ENCODE data around the gene LRIG1.

The LRIG1 gene

DNA sequence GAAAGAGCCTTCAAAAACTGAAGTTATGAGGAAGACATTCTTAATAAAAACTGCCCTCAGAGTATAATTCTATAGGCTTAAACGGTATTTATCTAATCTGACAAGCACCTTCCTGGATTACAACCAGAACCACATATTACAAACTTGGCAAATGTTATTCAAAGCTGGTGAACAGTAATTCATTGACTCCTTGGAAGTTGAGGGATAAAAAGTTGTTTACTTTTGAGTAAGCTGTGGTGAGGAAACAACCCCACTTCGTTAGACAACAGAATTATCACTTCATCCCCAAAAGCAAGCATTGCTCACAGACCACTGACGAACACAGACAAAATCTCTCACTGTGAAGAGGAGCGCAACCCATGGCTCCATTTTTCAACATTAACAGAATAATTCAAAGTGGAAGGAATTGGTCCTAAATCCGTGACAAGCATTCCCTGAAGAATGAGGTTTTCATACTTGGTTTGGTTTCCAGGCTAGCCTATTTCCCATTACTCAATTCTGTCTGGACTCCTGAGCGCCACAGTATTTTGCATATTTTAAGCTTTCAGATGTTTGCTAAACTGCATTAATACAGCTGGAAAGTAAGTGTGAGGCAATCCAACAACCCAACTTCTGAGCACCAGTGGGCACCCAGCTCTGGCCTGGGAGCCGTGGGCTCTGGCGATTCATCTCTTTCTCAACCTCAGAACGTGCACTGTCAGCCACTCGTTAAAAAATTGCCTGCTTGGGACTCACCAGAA is 32.7 kb downstream of the LRIG1 start:
- DNase-seq (ENCODE audit: low read depth): no peak

DNA sequence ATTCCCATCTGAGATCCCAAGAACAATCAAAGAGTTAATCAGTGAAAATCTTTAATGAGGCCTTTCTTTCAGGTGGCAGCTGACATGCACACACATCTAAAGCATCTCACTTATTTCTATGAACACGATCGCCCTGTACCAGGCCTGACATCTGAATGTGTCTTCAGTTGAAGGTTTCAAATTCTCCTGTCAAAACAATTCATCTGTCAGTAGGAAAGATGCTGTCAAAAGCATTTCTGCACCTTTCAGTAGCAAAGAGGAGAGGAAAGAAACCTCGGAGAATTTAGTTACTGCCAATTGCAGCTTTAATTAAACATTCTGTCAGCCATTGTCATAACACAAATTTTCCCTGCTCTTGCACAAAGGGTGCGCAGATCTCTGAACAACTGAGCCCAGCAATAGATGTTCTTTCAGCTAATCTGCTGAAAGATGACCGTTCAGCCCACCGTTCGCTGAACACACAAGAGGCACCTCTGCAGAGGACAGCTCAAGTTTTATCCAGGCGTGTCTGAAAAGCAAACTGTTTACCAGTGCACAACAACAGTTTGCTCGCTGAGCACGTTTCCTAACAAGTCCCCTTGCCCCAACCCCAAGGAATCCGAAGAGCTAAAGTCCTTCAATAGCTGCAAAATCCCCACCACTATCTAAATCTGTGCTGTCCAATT is 34.1 kb downstream of the LRIG1 start:
- no peak for DNase-seq (ENCODE audit: low read depth)

DNA sequence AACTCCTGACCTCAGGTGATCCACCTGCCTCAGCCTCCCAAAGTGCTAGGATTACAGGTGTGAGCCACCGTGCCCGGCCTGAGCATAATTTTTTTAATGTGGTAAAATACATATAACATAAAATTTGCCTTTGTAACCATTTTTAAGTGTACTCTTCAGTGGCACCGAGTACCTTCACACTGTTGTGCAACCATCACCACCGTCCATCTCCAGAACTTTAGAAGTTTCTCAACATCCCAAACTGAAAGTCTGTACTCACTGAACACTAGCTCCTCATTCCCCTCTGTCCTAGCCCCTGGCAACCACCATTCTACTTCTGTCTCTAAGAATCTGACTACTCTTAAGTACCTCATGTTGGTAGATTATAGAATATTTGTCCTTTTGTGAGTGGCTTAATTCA is 35.2 kb downstream of the LRIG1 start:
- no peak for DNase-seq (ENCODE audit: low read depth)

DNA sequence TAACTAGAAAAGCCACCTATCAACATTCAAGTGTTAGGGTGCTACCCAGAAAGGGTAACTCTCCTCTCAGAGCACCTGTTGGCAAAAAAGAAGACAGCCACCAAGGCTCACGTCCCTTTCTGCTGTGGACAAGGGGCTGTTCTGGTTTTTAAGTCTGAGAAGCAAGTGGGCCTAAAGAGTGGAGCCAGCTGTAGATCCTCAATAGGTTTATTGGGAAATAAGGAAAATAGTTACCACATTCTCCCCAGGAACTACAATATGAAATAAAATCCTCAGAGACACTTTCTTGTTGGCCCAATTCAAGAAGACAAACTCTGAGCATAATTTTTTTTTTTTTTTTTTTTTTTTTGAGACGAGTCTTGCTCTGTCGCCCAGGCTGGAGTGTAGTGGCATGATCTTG is 35.8 kb downstream of the LRIG1 start:
- no peak for DNase-seq (ENCODE audit: low read depth)

DNA sequence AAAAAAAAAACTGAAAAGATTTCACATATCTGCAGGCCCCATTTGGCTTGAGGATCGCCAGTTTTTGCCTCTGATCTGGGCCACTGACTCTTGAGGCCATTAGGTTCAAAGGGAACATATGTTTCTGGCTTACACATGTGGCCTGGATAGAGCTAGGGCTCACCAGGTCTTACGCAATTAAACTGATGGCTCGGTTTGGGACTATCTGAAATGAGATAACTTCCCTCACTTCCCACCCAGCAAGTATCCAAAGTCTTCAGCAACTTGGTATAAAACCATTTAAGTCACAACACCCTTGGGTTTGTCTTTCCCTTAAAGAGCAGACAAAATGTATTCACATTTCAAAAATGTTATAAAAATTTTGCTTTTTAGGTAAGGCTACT is 36.3 kb downstream of the LRIG1 start:
- DNase-seq (ENCODE audit: low read depth): no peak

DNA sequence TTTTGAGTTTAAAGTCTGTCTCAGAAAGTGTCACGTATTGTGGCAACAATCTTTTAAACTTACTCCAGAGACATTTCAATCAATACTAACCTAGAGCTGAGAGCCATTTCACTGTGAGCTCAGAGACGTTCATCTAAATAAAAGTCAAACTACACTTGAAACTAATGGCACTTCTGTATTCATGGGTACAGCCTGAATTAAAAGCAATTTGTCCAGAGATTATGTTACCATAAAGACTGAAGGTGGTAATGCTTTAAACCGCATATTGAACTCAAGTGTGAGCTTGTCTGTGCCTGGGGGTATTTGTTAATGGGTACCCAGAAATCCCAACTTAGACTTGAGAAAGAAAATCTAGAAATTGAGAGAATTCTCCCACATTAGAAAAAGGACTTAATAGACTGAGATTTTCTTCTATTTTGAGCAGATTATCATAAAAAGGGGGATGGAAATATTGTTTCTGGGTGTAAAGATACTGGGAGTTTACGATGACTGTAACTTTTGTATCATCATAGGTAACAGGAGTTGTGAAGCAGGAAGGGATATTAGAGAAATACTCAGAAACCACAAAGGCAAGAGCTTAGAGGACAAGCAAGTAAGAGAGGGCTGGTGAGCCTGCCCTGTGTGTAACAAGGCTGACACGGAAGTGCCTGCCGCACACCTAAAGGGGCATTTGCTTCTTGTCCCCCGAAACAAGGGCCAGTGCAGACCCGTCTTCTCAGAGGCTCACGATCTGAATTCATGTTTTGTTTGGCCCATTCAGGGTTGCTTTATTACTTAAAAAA is 36.9 kb downstream of the LRIG1 start:
- no peak for DNase-seq (ENCODE audit: low read depth)

DNA sequence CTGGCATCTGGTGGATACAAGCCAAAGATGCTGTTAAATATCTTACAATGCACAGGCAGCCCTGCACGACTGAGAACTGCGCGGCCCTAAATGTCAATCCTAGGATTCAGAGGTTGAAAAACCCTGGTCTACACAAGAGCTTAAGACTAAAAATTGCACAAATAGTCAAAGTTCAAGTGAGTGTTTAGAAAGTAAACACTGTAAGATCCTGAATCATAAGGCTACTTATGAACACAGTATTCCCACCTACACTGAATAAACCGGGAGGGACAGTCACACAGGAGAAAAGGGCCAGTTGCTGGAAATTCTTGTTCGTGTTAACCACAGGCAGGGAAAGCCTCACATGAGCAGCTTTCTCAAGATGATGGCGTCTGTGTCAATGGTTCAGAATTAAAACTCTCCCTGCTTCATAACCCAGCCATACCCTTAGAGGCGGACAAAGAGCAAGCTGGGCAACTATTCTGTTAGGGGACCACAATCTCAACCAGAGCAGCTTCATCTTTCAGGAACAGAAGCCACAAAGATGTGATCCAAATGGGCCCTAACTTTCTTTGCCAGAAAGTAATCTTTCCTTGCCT is 37.7 kb downstream of the LRIG1 start:
- no peak for DNase-seq (ENCODE audit: low read depth)

DNA sequence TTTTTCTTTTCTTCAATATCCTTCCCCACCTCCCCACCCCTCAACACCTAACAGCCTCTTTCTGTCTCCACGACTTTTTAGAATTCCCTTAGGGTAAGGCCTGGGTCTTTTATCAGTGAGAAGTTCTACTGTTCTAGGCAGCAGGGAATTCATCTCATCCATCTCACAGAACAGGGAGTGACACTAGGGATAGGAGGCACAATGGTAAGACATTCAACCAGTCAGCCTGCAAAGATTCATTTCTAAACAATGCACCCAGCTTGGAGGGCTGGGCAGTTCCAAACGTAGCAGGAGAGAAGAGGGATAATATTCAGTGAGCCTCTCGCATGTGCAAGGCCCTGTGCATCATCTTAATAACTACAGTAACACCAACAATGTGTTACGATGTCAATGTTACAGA is 43.6 kb downstream of the LRIG1 start:
- no peak for DNase-seq (ENCODE audit: low read depth)

DNA sequence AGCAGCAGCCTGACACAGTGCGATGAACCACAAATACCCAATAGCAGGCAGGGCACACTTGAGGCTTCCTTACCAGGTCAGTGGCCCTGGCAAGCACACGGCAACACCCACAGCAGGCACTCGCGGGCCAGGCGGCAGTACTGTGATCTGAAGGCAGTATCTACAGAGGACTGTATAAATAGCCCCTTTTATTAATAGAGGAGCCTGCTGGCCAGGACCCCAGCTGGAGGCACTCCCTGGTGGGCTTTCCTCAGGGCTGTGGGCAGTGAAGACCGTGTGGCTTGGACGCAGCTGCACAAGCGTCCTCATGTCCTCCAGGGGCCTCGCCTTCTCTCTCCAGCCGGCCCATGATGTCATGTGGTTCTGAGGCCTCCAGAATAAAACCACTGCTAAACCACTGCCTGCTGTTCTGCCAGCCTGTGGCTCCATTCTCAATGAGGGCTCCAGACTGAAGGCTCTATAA is 44.1 kb downstream of the LRIG1 start:
- DNase-seq (ENCODE audit: low read depth): no peak

DNA sequence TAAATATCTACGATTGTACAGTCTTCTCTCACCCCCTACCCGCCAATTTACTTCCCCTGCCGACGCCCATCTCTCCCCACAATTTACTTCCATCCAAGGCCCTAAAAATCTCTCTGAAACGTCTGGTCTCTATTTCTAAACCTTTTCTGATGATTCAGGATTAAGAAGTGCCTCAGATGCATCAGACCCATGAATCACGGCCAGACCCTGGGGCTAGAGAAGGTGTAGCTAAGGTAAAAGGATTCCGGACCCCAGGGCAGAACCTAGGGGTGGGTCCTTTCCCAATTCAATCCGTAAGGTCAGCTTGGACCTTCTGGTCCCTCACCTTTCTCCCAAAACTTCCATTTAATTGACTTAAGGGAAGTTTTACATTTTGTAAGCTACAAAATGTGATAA is 46.4 kb downstream of the LRIG1 start:
- no peak for DNase-seq (ENCODE audit: low read depth)

DNA sequence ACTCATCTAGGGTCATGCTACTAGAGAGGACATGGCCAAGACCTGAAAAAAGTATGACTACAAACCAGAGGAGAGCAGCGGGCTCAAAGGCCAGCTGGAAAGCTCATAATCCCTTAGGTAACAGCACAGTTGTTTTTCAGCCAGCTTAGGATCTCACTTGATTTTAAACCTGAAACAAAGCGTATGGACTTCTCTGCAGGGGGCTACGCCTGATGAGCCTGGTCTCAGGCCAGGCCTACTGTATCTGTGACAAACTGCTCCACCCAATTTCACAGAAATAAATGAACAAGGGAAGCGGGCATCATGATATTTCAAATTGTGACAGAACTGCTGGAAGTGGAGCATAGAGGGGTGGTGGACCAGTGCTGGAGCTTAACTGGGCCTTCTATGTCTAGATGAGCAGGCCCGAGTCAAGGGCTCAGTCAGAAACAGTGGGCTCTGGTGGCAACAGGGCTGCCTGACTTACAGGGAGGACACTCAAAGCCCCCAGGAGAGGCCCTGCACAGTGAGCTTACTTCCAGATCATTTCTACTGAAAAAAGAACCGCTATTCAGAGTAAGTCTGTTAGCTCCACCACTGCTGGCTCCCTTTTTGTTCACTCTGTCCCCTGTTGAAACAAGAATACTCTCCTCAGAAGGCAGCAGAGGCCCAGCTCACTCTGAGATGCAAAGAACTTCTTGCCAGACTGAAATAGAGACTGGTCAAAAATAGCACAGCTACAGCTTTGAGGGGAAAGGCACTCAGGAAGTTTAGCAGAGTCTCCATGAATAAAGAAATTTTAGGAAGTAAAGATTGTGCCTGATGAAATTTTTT is 47.0 kb downstream of the LRIG1 start:
- no peak for DNase-seq (ENCODE audit: low read depth)

DNA sequence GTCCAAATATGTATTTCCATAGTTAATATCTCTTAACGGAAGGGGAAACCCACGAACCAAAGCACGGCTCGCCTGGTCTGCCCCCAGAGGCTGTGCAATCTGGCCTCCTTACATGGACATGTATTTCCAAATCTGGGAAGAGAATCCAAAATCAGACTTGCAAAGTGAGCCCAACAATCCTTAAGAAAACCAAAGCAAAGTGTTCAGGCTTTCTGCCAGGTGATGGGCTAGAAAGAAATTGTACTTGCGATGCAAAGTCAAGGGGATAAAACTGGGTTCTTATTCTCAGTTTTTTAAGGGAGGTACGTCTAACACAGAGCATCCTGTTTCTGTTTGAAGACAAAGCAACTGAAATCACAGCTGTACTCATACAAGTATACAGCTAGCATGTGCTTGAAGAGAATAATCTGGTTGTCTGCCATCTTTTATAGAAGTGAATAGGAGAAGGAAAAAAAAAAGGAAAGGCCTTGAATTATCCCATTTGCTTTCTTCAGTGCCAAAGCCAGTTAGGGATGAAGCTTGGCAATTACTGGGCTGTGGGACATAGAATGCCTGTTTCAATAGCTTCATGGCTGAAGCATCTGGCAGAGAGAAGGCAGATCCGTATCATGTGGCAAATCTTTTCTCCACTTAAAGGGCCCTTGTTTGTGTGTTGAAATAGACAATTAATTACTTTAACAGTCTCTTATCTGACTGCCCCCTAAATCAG is 48.4 kb downstream of the LRIG1 start:
- no peak for DNase-seq (ENCODE audit: low read depth)

DNA sequence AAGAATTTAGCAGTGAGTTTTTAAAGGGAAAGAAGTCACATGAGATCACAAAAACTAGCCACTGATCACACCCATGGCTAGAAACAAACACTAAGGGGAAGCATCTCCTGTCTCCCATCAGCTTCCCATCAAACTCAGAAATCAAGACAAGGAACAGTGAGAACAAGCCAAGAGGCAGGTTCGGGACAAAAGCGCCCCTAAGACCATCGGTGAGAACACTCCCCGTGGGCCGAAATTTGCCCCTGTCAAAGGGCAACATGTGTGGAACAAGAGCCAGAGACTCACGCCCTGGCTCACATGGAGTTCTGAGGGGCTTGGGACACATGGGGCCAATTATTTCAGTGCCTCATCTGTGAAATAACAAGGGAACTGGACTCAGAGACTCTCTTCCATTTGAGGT is 49.1 kb downstream of the LRIG1 start:
- DNase-seq (ENCODE audit: low read depth): no peak

DNA sequence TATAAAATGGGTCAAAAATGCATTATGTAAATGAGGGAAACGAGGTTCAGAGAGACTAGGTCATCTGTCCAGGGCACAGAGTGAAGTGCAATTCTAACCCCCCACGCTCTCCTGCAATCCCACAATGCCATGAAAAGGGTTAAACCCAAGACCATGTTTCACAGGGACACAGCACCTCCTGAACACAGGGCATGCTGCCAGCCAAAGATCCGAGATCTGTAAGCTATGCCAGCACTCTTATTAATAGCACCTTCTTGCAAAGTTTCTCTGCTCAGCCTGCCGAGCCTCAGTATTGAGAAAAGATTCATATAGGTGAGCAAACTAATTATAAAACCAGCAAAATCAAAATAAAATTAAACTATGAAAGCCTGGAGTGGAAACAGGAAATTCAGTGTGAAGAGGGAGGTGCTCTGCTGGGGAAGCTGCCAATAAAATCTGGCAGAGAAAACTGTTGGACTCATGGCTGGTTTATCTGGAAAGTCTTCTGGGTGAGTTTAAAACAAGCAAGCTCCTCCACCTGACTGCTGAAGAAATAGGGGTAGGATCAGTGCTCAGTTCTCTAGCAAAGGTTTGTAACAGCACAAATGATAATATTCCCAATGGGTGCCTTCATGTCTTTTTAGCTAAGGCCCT is 50.3 kb downstream of the LRIG1 start:
- DNase-seq (ENCODE audit: low read depth): no peak

DNA sequence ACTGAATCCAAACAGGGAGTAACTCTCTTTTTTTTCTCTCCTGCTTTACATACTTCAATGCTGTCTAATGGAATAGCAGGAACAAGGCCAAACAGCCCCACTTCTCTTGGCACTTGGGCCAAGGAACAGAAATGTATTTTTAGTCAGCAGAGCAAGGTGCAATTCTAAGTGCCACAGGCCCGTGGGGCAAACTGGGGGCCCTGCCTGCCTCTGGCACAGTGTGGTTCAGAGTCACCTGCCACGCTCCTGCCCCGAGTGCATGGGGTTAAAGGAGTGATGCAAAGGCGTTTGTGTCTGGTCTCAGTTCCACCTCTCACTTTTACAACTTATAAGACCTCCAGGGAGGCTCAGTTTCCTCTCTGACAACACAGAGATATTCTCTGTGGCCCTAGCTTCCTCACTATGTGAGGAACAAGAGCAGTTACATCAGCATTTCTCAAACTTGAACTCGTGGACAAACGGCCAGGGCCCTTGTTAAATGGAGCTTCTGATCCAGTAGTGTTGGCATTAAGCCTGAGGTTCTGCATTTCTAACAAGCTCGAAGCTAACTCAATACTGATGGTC is 51.3 kb downstream of the LRIG1 start:
- DNase-seq (ENCODE audit: low read depth): no peak

DNA sequence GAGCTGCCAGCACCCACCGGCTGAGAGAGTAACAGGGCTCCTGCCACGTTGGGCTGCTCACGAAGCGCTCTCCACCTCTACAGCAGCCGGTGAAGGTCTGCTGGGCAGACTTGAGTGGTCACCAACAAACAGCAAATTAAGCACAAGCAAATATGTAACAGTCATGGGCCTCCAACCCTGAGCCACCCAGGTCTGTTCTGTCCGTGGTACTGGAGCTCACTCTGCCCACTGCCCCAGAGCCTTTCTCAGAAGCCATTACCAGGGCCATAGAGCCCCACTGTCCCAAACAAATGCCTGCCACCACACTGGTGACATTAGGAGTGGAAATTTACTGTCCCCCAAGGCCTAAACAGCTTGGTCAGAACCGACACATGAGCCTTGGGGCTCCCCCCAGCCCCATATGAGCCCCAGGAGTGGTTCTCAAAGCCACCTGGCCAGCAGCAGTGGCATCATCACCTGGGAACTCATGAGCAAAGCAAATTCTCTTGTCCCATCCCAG is 56.6 kb downstream of the LRIG1 start:
- no peak for DNase-seq (ENCODE audit: low read depth)

DNA sequence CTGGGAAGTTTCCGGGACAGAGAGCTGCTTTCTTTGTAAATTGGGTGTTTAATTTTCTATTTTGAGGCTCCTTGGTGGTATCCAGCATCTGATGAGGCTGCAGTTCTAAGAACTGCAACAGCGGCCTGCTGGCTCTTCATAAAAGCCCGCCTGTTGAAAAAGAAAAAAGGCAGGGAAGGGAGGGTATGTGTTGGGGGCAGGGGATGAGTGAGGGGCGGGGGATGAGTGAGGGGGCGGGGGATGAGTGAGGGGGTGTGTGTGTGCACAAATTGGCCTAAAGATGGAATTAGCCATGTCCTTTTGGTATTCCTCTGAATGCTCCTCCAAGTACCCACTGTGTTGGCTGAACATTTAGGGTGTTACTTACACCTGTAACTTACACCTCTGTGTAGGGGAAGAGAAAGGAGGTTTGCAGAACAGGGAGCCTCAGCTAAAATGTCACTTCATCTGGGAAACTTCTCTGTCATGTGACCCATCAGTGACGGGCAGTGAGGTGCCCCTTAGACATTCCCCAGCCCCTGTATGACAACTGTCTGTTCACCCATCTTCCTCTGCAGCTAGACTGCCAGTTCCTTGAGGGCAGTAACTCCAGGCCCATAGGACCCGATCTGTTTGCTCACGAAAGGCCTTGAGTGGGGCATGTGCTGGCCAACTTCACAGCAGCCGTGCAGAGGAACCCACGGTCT is 57.6 kb downstream of the LRIG1 start:
- no peak for DNase-seq (ENCODE audit: low read depth)

DNA sequence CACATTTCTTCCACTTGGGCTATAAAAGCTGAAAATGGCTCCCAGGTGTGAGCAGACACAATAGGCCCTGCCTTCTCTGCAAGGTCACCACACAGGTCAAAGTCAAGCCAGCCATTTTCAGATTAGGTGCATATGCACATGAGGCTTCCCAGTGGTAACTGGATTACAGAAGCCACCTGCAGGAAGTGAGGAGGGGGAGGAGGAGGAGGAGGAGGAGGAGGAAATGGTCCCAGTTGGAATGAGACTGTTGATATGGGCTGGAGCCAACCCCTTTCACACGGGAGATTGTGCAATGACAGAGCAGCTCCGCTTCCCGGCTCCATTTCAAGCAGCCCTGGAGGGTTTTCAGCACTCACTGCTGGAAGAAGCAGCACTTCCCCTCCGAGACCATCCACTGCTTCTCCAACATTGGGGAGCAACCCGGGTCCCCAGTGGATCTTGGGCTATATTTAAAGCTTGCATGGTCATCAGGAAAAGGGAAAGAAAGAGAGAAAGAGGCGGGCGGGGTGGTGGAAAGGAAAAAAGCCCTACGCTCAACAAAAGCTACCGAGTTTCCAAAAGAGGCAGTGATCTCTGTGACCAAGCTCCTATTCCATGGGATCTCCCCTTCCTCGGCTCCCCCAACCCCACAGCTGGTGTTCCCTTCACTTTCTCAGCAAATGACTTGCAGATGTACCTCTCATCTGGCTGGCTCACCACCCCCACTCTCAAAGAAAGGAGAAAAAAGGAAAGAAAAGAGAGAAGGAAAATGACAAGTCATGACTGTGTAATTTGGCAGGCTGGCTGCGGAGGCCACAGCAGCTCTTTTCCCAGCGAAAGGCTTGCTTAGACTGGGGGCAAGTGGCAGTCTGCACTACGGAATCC is 58.3 kb downstream of the LRIG1 start:
- no peak for DNase-seq (ENCODE audit: low read depth)

DNA sequence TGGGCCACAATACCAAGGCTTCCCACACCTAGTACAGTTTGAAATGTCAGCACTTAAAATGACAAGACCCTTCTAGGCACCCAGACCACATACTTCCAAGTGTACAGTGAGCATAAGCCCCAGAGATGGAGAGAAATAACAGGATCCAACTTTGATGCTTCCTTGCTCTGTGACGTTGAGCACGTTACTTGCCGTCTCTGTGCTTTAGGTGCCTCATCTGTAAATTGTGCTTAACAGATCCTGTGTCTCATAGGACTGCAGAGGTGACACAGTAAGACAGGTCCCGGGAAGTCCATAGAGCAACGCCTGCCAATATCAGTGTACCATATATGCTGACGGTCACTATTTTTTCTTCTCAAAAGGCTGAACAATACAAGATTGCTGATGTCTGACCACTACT is 59.1 kb downstream of the LRIG1 start:
- DNase-seq (ENCODE audit: low read depth): no peak

All from activated T-cell treated with anti-CD3 and anti-CD28 coated beads for 1 hour (primary cell).